ENCODE data around the gene ZBTB32.

GRCh38 chr19:35693835-35694599 lies 10.3 kb upstream of the ZBTB32 start:
- TF ChIP-seq POLR2A (IDR thresholded peaks at IDR 0.05; ENCODE audit: low read length) (no peak), EP300 (IDR thresholded peaks at IDR 0.05) (no peak), CTCF (IDR thresholded peaks at IDR 0.05) (peak; percentile 100), RAD21 (conservative IDR thresholded peaks at IDR 0.05 in 1 of 2, IDR thresholded peaks at IDR 0.05 in 1 of 2) (peak; percentile 99 to 100), TP53 (CRISPR knock-in tag; IDR thresholded peaks at IDR 0.05) (no peak), ELK1 (IDR thresholded peaks at IDR 0.05; ENCODE audit: low read depth, low read length) (no peak), MYC (IDR thresholded peaks at IDR 0.05; ENCODE audit: borderline replicate concordance, low read length) (0 out of 2 replicates have a peak, but pooled peaks have one; percentile 35), MAFK (IDR thresholded peaks at IDR 0.05; ENCODE audit: partially characterized antibody) (no peak), FOSL2 (IDR thresholded peaks at IDR 0.05) (no peak), FOSL2 (CRISPR knock-in tag; IDR thresholded peaks at IDR 0.05) (no peak), BHLHE40 (IDR thresholded peaks at IDR 0.05; ENCODE audit: low read depth, low read length) (no peak)
